ENCODE results near the gene UNC93A. TPM values are rescaled to one million over a fixed set of nuclear protein-coding genes. Genes with fewer than 3 reads are reported as not detected.
"Not testable (repeated sequence)": the region's sequence is repeated elsewhere in the genome, so short reads cannot be mapped to it uniquely, and the experiment has no call there.

Gene UNC93A
- total RNA-seq, 1 donor from 2014 or later = not detected

DNA sequence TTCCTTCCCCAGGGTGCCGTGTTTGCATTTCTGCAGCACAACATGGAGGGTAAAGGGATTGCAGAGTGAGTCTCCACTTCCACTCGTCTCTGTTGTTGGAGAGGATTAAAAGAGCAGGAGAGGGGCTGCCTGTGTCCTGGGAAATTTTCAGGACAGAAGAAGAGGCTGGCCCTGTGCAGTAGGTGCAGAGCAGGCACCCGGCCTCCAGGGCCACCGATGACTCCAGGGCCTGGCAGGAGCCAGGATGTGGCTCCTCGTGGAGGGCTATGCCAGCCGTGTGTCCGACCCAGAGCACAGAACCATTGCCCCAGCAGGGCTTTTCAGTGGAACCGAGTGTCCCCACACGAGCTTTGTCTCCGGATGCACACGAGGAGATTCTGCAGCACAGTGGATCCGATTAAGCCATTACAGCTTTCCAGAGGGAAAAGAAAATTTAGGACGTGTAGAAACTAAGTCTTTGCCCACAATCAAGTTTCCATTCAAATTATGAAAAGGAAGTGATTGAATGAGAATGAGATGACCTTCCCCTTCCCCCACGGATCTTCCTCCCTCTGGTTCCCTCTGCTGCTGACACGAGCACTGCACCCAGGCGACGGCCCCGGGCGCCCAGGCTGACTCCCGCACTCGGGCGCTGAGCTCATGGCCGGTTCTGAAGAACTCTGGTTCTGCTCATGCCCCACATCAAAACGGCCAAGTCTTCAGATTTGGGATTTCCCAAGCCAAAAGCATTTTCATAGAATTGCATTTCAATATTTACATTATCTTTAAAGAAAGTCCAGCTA is 43.1 kb upstream of the UNC93A start:
- no peak overlapping the region for H3K4me3 ChIP-seq (ENCODE audit: low read depth, low read length)
- no peak for DNase-seq (ENCODE audit: low read depth)
- no peak for TF ChIP-seq CTCF (conservative IDR thresholded peaks at IDR 0.05; ENCODE audit: low read depth, low read length)

DNA sequence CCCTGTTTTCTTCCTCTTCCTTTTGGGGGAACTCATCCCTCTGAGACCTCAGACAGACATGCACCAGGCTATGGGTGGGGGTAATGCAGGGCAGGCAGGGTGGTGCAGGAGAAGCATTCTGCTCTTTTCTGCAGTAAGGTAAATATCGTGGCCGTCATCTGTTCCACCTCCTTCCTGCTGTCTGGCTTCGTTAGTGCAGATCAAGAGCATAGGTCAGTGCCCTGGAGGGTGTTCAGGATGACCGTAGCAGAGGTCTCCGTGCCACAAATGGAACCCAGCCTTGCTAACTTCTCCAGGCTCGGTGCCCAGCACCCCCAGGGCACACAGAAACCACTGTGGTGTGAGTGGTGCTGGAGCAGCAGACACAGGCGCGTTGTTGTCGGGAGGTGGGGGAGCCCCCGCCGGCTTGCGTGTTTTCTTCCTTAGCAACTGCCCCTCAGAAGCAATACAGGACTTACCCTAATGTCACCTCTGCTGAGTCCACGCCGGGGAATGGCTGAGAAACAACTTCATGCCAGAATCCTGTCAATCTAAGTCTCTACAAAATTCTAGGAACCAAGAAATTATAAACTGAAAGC is 42.1 kb upstream of the UNC93A start:
- not testable (repeated sequence) for DNase-seq (ENCODE audit: low read depth); H3K4me3 ChIP-seq (ENCODE audit: low read depth, low read length)

DNA sequence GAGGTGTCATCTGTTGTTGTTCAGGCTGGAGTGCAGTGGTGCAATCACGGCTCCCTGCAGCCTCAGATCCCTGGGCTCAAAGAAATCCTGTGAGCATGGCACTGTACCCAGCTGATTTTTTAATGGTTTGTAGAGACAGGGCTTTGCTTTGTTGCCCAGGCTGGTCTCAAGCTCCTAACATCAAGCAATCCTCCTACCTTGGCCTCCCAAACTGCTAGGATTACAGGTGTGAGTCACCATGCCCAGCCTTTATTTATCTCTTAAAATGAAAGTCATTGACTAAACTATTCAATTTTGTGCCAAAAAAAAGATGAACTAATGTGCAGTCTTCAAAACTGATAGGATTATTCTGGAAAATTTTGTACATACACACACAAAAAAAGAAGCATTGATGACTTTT is 38.8 kb upstream of the UNC93A start:
- no peak for TF ChIP-seq CTCF (conservative IDR thresholded peaks at IDR 0.05; ENCODE audit: low read depth, low read length)
- DNase-seq (ENCODE audit: low read depth) = no peak
- no peak overlapping the region for H3K4me3 ChIP-seq (ENCODE audit: low read depth, low read length)

DNA sequence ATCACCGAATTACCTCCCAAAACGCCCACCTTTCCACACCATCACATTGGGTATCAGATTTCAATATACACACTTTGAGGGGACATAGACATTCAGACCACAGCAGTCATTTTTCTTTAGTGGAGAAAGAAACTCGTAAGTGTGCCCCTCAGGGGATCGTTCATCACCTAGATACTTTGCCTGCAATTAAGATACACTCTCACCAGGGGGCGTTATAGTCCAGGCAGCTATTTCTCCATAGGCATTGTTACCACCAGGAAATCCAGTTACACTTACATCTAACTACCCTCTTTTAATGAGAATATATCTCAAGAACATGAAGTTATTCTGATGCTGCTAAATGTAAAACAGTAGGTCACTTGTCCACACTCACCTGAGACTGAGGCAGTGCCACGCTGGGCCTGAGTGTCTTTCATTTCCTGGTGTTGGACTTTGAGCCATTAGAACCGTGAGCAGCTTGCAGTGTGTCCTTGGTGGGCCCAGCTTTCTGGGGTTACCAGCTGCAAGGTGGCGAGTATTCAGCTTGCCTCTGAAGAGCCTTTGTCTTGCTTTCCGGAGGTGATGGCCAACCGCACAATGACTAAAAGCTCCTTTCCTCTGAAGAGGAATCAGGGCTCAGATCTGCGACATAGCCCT is 35.1 kb upstream of the UNC93A start:
- H3K4me3 ChIP-seq (ENCODE audit: low read depth, low read length) = no peak overlapping the region
- TF ChIP-seq CTCF (conservative IDR thresholded peaks at IDR 0.05; ENCODE audit: low read depth, low read length) = peak; percentile 31
- no peak for DNase-seq (ENCODE audit: low read depth)

GRCh38 chr6:167258646-167259045 is 32.5 kb upstream of the UNC93A start:
- DNase-seq (ENCODE audit: low read depth) = no peak
- TF ChIP-seq CTCF (conservative IDR thresholded peaks at IDR 0.05; ENCODE audit: low read depth, low read length) = no peak
- no peak overlapping the region for H3K4me3 ChIP-seq (ENCODE audit: low read depth, low read length)

- H3K4me3 ChIP-seq (ENCODE audit: low read depth, low read length); DNase-seq (ENCODE audit: low read depth): not testable (repeated sequence)
Observed at GRCh38 chr6:167266057-167266829, 24.9 kb upstream of the UNC93A start.

- DNase-seq (ENCODE audit: low read depth) = no peak
- H3K4me3 ChIP-seq (ENCODE audit: low read depth, low read length) = no peak overlapping the region
- TF ChIP-seq CTCF (conservative IDR thresholded peaks at IDR 0.05; ENCODE audit: low read depth, low read length) = no peak
Observed at GRCh38 chr6:167266830-167267555, 24.1 kb upstream of the UNC93A start.

DNA sequence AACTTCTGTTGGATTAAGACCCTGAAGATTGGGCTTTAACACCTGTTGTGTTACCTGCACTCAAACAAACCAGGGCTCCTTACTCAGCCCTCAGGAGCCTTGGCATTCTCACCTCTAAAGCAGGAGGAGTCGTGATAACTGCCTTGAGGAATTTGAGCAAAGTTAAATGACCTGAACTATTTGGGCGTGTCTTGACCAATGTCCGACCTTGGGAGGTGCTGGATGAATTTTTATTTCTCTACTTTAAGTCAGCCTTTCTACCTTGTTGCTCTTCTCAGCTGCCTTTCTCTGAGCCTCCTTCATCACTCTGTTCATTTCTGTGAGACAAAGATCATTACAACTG is 23.6 kb upstream of the UNC93A start:
- not testable (repeated sequence) for DNase-seq (ENCODE audit: low read depth)

More for the DNA sequence above, 23.6 kb upstream of the UNC93A start:
- not testable (repeated sequence) for H3K4me3 ChIP-seq (ENCODE audit: low read depth, low read length)
